ENCODE measurements around the gene ARHGAP33. TPM values are rescaled to one million over a fixed set of nuclear protein-coding genes. Genes with fewer than 3 reads are reported as not detected.
A peak's percentile ranks its signal among the peaks of the same experiment; 100 is the strongest.

The ARHGAP33 gene
- total RNA-seq, 1 donor from 2014 or later: 1.0 TPM

DNA sequence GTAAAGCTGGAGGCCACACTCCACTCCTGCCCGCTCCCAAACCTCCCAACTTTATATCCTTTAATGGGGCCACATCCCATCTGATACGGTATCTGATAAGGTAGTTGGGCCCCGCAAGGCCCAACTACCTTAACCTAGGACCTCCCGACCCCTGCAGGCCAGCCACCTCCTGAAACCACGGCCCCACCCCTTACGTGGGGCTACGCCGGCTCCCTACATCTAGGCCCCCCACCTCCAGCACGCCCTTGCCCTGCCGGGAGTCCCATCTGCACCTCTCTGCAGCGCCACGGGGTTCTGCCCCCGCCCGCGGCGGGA is 35.3 kb upstream of the ARHGAP33 start:
- Histone ChIP-seq H3K4me3 (ENCODE audit: low read length in 3 of 3) (peak overlapping the region; percentile 85 to 88 (median 86)), H3K9ac (ENCODE audit: low read depth in 1 of 3, low read length in 3 of 3) (peak overlapping the region; percentile 30 to 87 (median 79)), H3K9me3 (ENCODE audit: control insufficient read depth in 3 of 3, low read length in 3 of 3) (no peaks in the 10 kb centered on the region), H3K4me1 (ENCODE audit: control insufficient read depth in 3 of 3, insufficient read depth in 3 of 3, low read length in 3 of 3) (peaks cover 16 to 45% (median 29%) of the 10 kb centered on the region in 3 donors), H3K36me3 (ENCODE audit: control insufficient read depth in 3 of 3, insufficient read depth in 3 of 3, low read length in 3 of 3) (peaks cover 40 to 50% (median 49%) of the 10 kb centered on the region in 3 donors), H3K27ac (ENCODE audit: low read depth, low read length) (peak overlapping the region; percentile 87), H3K27me3 (ENCODE audit: control insufficient read depth in 3 of 3, insufficient read depth in 3 of 3, low read length in 3 of 3) (no peaks in the 10 kb centered on the region)

DNA sequence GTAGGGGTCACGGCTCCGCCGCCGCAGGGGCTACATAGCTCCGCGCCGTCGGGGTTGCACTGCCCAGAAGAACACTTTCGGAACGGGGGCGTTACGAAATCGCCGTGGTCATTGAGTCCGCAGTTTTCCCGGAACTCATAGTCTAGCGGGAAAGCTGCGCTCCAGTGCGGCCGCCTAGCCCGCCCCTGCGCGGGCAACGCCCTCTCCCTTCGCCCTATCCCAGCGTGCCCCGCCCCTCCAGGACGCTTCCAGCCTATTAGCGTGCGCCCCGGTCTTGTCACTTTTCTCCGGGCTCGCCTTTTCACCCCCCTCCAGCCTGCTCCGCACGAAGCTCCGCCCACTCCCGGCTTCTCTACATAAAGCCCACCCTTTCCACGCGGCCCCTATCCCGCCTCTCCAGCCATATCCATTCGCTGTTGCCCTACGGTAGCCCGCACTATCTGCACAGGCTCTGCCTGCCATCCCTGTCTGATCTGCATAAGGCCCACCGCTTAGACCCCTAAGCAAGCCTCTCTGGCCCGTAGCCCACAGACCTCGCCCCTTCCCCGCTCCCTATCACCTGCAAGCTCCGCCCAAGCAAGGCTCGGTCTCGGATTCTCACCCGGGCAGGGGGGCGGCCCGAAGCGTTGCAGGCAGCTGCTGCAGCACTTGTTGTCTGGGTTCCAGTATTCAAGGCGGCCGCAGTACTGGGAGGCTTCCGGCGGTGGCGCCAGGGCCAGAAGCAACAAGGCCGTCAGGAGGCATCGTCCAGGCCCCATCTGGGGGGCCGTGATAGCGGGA is 34.8 kb upstream of the ARHGAP33 start:
- Histone ChIP-seq H3K27me3 (ENCODE audit: control insufficient read depth in 3 of 3, insufficient read depth in 3 of 3, low read length in 3 of 3) (no peaks in the 10 kb centered on the region), H3K4me3 (ENCODE audit: low read length in 3 of 3) (peak overlapping the region; percentile 85 to 88 (median 86)), H3K9ac (ENCODE audit: low read depth in 1 of 3, low read length in 3 of 3) (peak overlapping the region; percentile 80 to 87 (median 81)), H3K36me3 (ENCODE audit: control insufficient read depth in 3 of 3, insufficient read depth in 3 of 3, low read length in 3 of 3) (peaks cover 35 to 44% (median 44%) of the 10 kb centered on the region in 3 donors), H3K4me1 (ENCODE audit: control insufficient read depth in 3 of 3, insufficient read depth in 3 of 3, low read length in 3 of 3) (peaks cover 16 to 46% (median 30%) of the 10 kb centered on the region in 3 donors), H3K27ac (ENCODE audit: low read depth, low read length) (peak overlapping the region; percentile 87), H3K9me3 (ENCODE audit: control insufficient read depth in 3 of 3, low read length in 3 of 3) (no peaks in the 10 kb centered on the region)

DNA sequence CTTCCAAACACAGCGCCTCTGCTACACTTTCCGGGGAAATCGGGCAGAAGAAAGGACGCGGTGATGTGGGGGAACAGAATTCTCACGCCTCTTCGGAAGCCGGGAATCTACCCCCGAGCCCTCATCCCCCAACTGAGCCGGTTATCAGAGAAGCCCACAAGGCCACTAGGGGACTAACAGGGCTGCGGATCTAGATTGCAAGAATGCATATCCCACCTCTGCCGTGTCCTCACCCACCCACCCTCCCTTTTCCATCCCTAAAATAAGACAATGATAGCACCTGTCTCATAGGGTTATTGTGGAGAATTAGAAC is 34.2 kb upstream of the ARHGAP33 start:
- Histone ChIP-seq H3K4me3 (ENCODE audit: low read length in 3 of 3) (peak overlapping the region; percentile 85 to 88 (median 86)), H3K27me3 (ENCODE audit: control insufficient read depth in 3 of 3, insufficient read depth in 3 of 3, low read length in 3 of 3) (no peaks in the 10 kb centered on the region), H3K36me3 (ENCODE audit: control insufficient read depth in 3 of 3, insufficient read depth in 3 of 3, low read length in 3 of 3) (peaks cover 33 to 44% (median 43%) of the 10 kb centered on the region in 3 donors), H3K27ac (ENCODE audit: low read depth, low read length) (peak overlapping the region; percentile 87), H3K9ac (ENCODE audit: low read depth in 1 of 3, low read length in 3 of 3) (peak overlapping the region; percentile 80 to 87 (median 81)), H3K4me1 (ENCODE audit: control insufficient read depth in 3 of 3, insufficient read depth in 3 of 3, low read length in 3 of 3) (peaks cover 21 to 52% (median 35%) of the 10 kb centered on the region in 3 donors), H3K9me3 (ENCODE audit: control insufficient read depth in 3 of 3, low read length in 3 of 3) (no peaks in the 10 kb centered on the region)

DNA sequence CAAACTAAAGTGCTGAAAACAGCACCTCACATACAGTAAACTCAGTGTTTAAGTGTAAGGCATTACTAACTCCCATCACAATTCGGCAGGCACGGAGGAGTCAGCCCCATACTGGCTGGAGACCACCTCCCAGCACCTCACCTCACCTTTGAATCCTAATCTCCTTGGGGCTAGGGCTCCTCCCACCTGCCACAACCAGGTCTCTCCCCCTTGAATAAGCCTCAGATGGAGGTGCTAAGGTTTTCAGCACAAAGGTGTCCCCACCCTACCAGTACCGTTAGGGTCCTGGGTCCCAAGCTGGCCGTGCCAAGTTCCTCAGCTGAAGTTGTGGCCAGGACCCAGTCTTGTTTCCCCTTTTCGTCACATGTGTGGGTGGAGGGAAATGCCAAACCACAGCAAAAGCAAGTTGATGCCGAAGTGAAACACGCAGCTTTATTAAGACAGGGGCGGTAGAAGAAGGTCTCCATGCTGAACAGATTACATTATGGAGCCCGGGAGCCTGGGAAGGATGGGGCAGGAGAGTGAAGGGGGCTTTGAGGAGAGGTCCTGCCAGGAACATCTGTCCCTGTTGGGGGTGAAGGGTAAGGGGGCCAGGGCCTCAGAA is 33.1 kb upstream of the ARHGAP33 start, which contains the start of gene IGFLR1:
Gene IGFLR1 (minus strand): TSS at position 332 of the 604 bp plus-strand sequence. CDS start 1,272 bp downstream, outside the sequence.
- Histone ChIP-seq H3K36me3 (ENCODE audit: control insufficient read depth in 3 of 3, insufficient read depth in 3 of 3, low read length in 3 of 3) (peaks cover 26 to 34% (median 33%) of the 10 kb centered on the region in 3 donors), H3K27me3 (ENCODE audit: control insufficient read depth in 3 of 3, insufficient read depth in 3 of 3, low read length in 3 of 3) (no peaks in the 10 kb centered on the region), H3K9ac (ENCODE audit: low read depth in 1 of 3, low read length in 3 of 3) (peak within 1 kb of the TSS; percentile 27 to 41 (median 32)), H3K27ac (ENCODE audit: low read depth, low read length) (peak within 1 kb of the TSS; percentile 64), H3K4me1 (ENCODE audit: control insufficient read depth in 3 of 3, insufficient read depth in 3 of 3, low read length in 3 of 3) (peaks cover 27 to 57% (median 40%) of the 10 kb centered on the region in 3 donors), H3K9me3 (ENCODE audit: control insufficient read depth in 3 of 3, low read length in 3 of 3) (no peaks in the 10 kb centered on the region), H3K4me3 (ENCODE audit: low read length in 3 of 3) (peak within 1 kb of the TSS; percentile 22 to 35 (median 24))

DNA sequence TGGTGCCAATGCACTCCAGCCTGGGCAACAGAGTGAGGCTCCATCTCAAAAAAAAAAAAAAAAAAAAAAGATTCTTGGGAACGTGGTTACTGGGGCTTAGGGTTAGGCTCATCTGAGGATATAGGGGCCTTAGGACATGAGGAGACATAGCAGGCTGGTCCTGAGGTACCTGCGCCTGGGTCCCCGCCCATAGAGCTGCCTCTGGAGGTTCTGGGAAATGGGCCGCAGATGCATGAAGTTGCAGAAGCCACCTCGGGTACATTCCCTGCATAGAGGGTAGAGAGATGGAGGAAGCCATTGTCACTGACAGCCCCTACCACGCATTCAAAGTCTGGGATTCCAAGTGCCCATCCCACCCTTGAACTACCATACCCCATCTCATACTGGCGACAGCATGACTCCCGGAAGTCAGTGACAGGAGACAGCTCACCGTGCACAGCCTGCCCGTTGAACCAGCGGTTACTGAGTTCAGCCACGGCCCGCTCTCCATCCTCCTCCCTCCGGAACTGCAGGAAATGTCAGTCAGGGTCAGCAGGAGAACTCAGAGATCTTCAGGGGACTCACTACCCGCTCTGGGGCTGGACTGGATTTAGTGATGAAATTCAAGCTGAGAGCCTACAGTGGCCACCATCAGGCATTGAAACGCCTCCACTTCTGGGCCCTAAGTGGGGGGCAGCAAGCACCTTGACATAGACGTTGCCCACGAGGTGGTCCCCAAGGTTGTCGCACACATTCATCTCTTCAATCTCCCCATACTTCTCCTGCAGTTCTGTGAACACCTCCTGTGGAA is 31.5 kb upstream of the ARHGAP33 start:
- peaks cover 34 to 62% (median 45%) of the 10 kb centered on the region in 3 donors for H3K4me1 ChIP-seq (ENCODE audit: control insufficient read depth in 3 of 3, insufficient read depth in 3 of 3, low read length in 3 of 3)
- H3K9ac ChIP-seq (ENCODE audit: low read depth in 1 of 3, low read length in 3 of 3): peak overlapping the region in 2 of 3 donors; percentile 94 to 96
- H3K27me3 ChIP-seq (ENCODE audit: control insufficient read depth in 3 of 3, insufficient read depth in 3 of 3, low read length in 3 of 3): no peaks in the 10 kb centered on the region
- peaks cover 13 to 19% (median 17%) of the 10 kb centered on the region in 3 donors for H3K36me3 ChIP-seq (ENCODE audit: control insufficient read depth in 3 of 3, insufficient read depth in 3 of 3, low read length in 3 of 3)
- no peaks in the 10 kb centered on the region for H3K9me3 ChIP-seq (ENCODE audit: control insufficient read depth in 3 of 3, low read length in 3 of 3)
- H3K27ac ChIP-seq (ENCODE audit: low read depth, low read length): peak overlapping the region; percentile 100
- peak overlapping the region; percentile 88 to 98 (median 94) for H3K4me3 ChIP-seq (ENCODE audit: low read length in 3 of 3)

DNA sequence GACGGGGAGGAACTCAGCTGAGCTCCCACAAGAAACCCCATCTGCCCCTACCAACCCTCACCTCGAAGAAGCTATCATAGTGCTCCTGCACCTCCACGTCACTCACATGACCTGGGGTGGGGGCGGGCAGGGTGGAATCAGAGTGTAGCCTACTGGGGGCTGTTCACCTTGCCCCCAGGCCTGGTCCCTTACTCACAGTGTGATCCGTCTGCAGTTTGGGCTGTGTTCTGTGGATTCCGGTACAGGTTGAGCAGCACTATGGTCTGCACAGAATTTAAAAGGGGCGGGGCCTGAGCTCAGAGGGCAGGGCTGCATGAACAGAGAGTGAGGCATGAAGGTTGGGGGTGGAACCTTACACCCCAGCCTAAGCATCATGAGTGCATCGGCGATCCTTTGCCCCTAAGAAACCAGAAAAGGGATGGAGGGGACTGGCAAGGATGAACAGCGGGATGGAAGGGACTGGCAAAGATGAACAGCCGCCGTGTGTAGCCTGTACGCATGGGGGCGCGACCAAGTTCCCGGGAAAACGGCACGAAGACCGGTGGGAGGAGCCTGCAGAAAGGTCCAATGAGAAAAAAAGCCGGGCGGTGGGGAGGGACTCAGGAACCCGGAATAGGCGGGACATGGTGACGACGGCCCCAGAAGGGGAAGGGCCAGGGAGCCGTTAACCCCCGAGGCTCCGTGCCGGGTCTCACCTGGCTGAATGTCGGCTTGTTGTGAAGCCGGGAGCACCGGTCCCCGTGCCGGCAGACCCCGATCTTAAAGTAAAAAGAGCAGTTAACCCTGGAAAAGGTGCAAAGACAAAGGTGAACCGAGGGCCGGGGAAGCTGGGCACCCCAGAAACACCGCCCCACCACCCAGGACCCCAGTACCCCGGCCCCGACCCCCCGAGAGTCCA is 30.7 kb upstream of the ARHGAP33 start:
- H3K4me3 ChIP-seq (ENCODE audit: low read length in 3 of 3): peak overlapping the region; percentile 88 to 98 (median 94)
- no peaks in the 10 kb centered on the region for H3K9me3 ChIP-seq (ENCODE audit: control insufficient read depth in 3 of 3, low read length in 3 of 3)
- peaks cover 38 to 61% (median 49%) of the 10 kb centered on the region in 3 donors for H3K4me1 ChIP-seq (ENCODE audit: control insufficient read depth in 3 of 3, insufficient read depth in 3 of 3, low read length in 3 of 3)
- H3K9ac ChIP-seq (ENCODE audit: low read depth in 1 of 3, low read length in 3 of 3): peak overlapping the region; percentile 94 to 96 (median 95)
- H3K27ac ChIP-seq (ENCODE audit: low read depth, low read length): peak overlapping the region; percentile 100
- H3K36me3 ChIP-seq (ENCODE audit: control insufficient read depth in 3 of 3, insufficient read depth in 3 of 3, low read length in 3 of 3): peaks cover 10 to 16% (median 15%) of the 10 kb centered on the region in 3 donors
- H3K27me3 ChIP-seq (ENCODE audit: control insufficient read depth in 3 of 3, insufficient read depth in 3 of 3, low read length in 3 of 3): no peaks in the 10 kb centered on the region

DNA sequence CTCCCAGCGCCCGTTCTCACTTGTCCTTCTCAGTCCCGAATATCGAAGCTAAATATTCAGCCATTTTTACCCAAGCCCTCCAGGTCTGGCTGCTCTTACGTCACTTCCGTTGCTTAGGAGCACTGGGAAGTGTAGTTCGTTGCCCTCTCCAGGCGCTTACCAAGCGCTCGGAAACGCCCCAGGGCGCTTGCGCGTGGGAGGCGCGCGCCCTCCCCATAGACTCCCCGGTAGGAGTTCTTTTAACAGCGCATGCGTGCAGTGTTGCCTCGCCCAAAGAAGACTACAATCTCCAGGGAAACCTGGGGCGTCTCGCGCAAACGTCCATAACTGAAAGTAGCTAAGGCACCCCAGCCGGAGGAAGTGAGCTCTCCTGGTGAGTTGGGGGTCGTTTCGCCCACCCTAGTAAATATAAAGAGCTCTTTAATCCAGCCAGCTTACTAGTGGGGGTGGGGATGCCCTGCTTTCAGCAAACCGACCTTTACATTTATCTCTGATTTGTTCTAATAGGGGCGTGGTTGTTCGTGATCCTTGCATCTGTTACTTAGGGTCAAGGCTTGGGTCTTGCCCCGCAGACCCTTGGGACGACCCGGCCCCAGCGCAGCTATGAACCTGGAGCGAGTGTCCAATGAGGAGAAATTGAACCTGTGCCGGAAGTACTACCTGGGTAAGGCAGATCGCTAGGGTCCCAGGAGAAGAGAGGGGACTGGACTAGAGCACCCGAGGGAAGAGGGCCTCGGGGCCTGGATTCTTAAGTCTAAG is 29.9 kb upstream of the ARHGAP33 start, which contains the start of the genes PSENEN and U2AF1L4:
Gene PSENEN (plus strand): TSS at position 324 of the 759 bp plus-strand sequence. CDS start 280 bp downstream, at position 604.
Gene U2AF1L4 (minus strand): TSS at position 91 of the 759 bp plus-strand sequence. CDS start 27 bp downstream, at position 64.
- H3K4me1 ChIP-seq (ENCODE audit: control insufficient read depth in 3 of 3, insufficient read depth in 3 of 3, low read length in 3 of 3): peaks cover 32 to 62% (median 47%) of the 10 kb centered on the region in 3 donors
- peak within 1 kb of the TSS; percentile 91 to 98 (median 94) for H3K4me3 ChIP-seq (ENCODE audit: low read length in 3 of 3)
- peaks cover 10 to 16% (median 15%) of the 10 kb centered on the region in 3 donors for H3K36me3 ChIP-seq (ENCODE audit: control insufficient read depth in 3 of 3, insufficient read depth in 3 of 3, low read length in 3 of 3)
- no peaks in the 10 kb centered on the region for H3K9me3 ChIP-seq (ENCODE audit: control insufficient read depth in 3 of 3, low read length in 3 of 3)
- H3K27ac ChIP-seq (ENCODE audit: low read depth, low read length): peak within 1 kb of the TSS; percentile 100
- peak within 1 kb of the TSS; percentile 94 to 96 (median 95) for H3K9ac ChIP-seq (ENCODE audit: low read depth in 1 of 3, low read length in 3 of 3)
- no peaks in the 10 kb centered on the region for H3K27me3 ChIP-seq (ENCODE audit: control insufficient read depth in 3 of 3, insufficient read depth in 3 of 3, low read length in 3 of 3)

DNA sequence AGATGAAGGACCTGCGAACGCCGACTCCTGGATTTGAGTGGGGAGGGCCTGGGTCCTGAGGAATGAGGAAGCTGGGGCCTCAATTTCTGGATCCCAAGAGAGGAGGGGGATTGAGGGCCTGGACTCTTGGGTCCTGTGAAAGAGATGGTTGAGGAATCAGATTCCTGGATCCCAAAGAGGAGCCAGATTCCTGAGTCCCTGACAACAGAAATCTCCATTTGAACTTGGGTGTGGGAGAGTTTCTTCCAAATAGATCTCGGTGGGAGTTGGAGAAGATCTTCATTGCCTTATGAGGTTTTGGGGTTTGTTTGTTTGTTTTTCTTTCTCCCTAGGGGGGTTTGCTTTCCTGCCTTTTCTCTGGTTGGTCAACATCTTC is 29.3 kb upstream of the ARHGAP33 start:
- Histone ChIP-seq H3K27me3 (ENCODE audit: control insufficient read depth in 3 of 3, insufficient read depth in 3 of 3, low read length in 3 of 3) (no peaks in the 10 kb centered on the region), H3K9ac (ENCODE audit: low read depth in 1 of 3, low read length in 3 of 3) (peak overlapping the region; percentile 88 to 91 (median 89))

More for the DNA sequence above, 29.3 kb upstream of the ARHGAP33 start:
- Histone ChIP-seq H3K27ac (ENCODE audit: low read depth, low read length) (peak overlapping the region; percentile 100), H3K4me1 (ENCODE audit: control insufficient read depth in 3 of 3, insufficient read depth in 3 of 3, low read length in 3 of 3) (peaks cover 32 to 56% (median 43%) of the 10 kb centered on the region in 3 donors), H3K9me3 (ENCODE audit: control insufficient read depth in 3 of 3, low read length in 3 of 3) (no peaks in the 10 kb centered on the region), H3K4me3 (ENCODE audit: low read length in 3 of 3) (peak overlapping the region; percentile 91 to 98 (median 94)), H3K36me3 (ENCODE audit: control insufficient read depth in 3 of 3, insufficient read depth in 3 of 3, low read length in 3 of 3) (peaks cover 10 to 16% (median 15%) of the 10 kb centered on the region in 3 donors)

Data from skeletal muscle tissue (tissue), 4 donors.